NCI-H1417 treated with DMSO at 0.1 percent for 48 hours (cell line): ENCODE measurements around the gene FTMT.
"Not testable (repeated sequence)": the region's sequence is repeated elsewhere in the genome, so short reads cannot be mapped to it uniquely, and the experiment has no call there.

Source experiments
- DNase-seq: peaks from one replicate; lab custom pipeline; 2025; lab: John Stamatoyannopoulos, UW

Gene FTMT

GRCh38 chr5:121851643-121852574, at the start of gene FTMT:
Gene FTMT, plus strand, starts transcription at chr5:121851882. Its CDS starts 82 bp downstream, at chr5:121851964.
- no peak for DNase-seq

GRCh38 chr5:121805251-121805650, 46.4 kb upstream of the FTMT start:
- not testable (repeated sequence) for DNase-seq

GRCh38 chr5:121805911-121806310, 45.8 kb upstream of the FTMT start:
- DNase-seq: no peak

GRCh38 chr5:121816164-121816563, 35.5 kb upstream of the FTMT start:
- DNase-seq: no peak

GRCh38 chr5:121819682-121820261, 31.9 kb upstream of the FTMT start:
- DNase-seq: no peak

GRCh38 chr5:121833617-121834016, 18.1 kb upstream of the FTMT start:
- no peak for DNase-seq

DNA sequence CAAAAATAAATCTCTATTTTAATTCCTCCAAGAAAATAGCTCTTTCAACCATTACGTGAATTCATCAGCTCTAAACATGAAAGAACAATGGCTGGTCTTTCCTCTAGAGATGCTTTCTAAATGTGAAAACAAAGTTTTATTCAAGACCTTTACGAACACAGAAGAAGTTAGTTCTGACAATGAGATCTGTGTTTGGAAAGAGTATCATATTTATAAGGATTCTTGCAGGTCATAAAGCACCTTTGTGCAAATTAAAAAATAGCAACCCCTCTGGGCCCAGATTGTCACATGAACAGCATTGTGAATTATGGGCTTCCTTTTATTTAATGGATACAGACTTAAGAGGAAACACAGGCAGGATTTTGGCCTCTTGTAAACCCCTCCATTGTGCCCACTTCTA, 17.7 kb upstream of the FTMT start:
- no peak for DNase-seq

DNA sequence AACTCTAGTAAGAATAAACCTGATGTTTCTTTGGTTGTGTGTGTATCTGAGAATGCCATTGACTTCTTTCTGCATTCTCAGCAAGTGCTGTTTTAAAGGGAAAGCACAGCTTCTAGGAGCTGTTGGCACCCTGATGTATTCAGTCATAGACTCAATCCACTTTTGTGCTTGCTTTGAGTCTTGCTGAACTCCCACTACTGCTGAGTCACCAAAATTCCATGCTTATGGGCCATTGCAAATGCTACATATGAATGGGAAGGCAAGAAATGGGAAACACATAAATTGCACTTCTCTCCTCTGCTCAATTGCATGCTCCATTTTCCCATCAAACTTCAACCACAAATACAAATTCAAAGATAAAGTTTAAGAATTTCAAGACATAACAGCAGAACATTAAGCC, 9.8 kb upstream of the FTMT start:
- DNase-seq: no peak

GRCh38 chr5:121850272-121850671, 1.4 kb upstream of the FTMT start:
- no peak for DNase-seq

DNA sequence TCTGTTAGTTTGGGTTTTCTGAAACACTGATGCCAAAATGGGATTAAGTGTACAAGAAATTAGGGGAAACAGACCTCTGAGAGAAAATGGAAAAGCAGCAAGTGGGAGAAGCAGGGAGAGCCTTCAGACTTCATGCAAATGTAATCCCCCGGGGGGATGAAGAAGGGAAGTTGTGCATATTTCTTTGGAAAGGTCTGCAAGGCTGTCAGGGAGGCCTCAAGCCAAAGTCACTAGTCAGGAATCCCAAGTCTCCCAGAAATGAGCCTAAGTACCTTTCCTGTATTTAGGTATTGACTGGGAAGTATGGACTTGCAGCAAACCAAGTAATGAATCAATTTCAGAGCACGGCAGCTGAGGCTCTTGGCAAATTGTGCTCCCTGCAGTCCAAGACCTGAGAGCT, 2.2 kb downstream of the FTMT start:
- DNase-seq: no peak

DNA sequence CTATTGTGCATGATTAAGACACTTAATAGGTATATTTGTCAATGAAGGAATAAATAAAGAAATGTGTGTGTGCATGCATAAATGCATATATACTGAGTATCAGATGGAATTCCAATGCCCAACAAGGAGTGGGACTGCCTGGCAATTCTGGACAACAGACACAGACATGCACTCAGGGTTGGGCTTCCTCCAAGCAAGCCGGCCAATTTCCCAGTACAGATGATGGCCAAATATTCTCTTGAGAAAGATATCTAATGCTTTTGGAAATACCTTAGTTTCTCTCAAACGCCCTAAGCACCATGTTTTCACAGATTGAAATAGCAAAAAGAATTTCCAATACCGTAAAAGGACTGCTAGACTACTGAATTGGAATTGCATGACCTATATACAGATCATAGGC, 11.1 kb downstream of the FTMT start:
- no peak for DNase-seq

- DNase-seq: no peak
Observed at GRCh38 chr5:121863753-121864285, 12.1 kb downstream of the FTMT start.

DNA sequence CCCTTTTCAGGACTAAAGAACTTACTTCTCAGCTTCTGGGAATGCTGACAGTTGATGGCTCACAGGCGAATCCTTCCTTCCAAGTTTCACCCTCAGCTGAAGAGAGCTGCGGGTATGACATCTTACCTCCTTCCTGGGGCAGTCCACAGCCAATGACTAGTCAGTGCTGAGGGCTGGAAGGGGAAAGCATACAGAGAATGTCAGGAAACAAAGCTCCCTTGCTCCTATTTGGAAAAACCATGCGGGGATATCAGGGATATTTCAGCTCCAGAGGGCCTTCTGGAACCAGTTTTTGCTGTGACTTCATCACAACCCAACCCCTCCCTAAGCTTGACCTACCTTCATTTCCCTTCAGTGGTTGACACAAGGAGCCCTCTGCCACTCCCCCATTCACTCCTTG, 15.7 kb downstream of the FTMT start:
- DNase-seq: no peak

- DNase-seq: no peak
Observed at GRCh38 chr5:121870489-121870888, 18.8 kb downstream of the FTMT start.

DNA sequence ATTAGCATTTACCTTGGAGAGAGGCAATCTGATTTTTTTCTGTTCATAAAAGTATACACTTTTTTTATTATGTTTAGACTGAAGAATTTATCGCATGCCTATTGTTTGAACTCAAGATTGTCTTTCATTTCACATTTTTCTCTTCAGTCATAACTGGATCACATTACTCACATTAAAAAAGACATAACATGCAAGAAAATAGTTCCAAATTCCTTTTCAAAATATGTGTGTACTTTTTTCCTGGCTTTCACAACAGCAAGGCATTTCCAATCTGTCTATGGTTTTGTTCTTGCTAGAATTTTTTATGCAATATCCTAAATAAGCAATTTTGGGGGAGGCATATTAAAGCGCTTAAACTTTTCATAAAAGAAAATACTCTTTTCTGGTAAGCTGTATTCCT, 21.2 kb downstream of the FTMT start:
- DNase-seq: no peak

- no peak for DNase-seq
Observed at GRCh38 chr5:121873409-121873808, 21.7 kb downstream of the FTMT start.

DNA sequence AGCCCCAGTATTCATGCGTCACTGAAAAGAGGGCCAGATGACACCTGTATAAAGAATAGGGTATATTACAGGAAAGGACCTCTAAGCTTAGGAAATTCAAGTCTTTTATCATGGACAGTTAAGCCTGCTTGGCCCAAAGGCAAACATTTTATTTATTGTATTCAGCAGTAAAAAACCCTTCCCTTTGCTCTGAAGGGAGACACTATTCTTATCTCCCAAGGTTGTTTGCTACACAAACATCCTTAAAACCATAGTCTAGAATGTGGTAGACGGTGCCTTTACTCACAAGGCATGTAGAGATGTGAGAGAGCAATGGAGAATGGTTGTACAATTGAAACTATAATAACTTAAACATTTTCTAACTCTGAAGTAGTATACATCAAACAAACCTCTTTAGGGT, 33.9 kb downstream of the FTMT start:
- DNase-seq: no peak

GRCh38 chr5:121887727-121888126, 36.0 kb downstream of the FTMT start:
- no peak for DNase-seq

DNA sequence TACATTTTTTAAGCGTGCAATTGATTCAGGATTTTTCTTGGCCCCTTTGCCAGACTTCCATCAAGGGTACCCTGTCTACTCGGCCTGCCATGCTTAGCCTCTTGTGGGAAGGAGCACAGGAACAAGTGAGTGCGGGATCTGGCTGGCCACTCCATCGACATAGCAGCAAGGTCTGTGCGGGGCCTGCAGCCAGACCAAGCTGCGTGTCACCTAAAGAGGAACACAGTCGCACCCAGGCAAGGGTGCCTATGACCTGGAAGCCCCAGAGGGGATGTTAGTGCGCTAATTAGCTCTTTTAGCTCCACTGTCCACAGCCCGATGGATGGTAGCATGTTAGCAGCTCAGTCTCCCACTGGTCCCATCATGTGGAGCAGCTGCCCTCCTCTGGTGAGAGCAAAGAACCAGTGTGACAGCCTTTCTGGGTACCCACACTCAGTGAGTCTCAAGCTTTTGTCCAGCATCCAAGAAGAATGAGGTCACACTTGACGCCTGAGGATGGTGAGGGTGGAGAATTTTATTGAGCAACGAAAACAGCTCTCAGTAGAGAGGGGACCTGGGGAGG, 38.7 kb downstream of the FTMT start:
- no peak for DNase-seq

- DNase-seq: no peak
Observed at GRCh38 chr5:121897341-121897740, 45.7 kb downstream of the FTMT start.

- no peak for DNase-seq
Observed at GRCh38 chr5:121899346-121899745, 47.7 kb downstream of the FTMT start.
